ENCODE results near the gene ABCA7. TPM values are rescaled to one million over a fixed set of nuclear protein-coding genes. Genes with fewer than 3 reads are reported as not detected.

The ABCA7 gene
- total and polyA plus RNA-seq, 9 donors = 1.4 to 10.5 (median 2.5) TPM

GRCh38 chr19:1070931-1071791 is 31.3 kb downstream of the ABCA7 start:
- H3K9me3 ChIP-seq = no peaks in the 10 kb centered on the region
- WGBS, 3 donors = 1 to 10% (median 1%) methylated on average over 41 to 99 of the region's 99 CpGs
- no peak overlapping the region for H3K4me3 ChIP-seq
- peaks cover 20% of the 10 kb centered on the region for H3K27me3 ChIP-seq
- no peak overlapping the region for H3K27ac ChIP-seq
- no peak for TF ChIP-seq CTCF (IDR thresholded peaks at IDR 0.05)
- TF ChIP-seq EP300 (IDR thresholded peaks at IDR 0.05) = no peak
- no peaks in the 10 kb centered on the region for H3K36me3 ChIP-seq
- intact Hi-C loops (cut with DNase I) = no loop called here
- no peaks in the 10 kb centered on the region for H3K4me1 ChIP-seq (ENCODE audit: insufficient read depth)
- peak in 2 of 5 donors; percentile 36 to 49 for DNase-seq

- no peak for TF ChIP-seq EP300 (IDR thresholded peaks at IDR 0.05)
- no peak for TF ChIP-seq POLR2A (IDR thresholded peaks at IDR 0.05)
- no peak for TF ChIP-seq CTCF (IDR thresholded peaks at IDR 0.05)
- no peaks in the 10 kb centered on the region for H3K9me3 ChIP-seq
- no peaks in the 10 kb centered on the region for H3K36me3 ChIP-seq
- WGBS, 3 donors = 75 to 81% (median 80%) methylated on average over 11 of the region's 11 CpGs
- H3K4me1 ChIP-seq (ENCODE audit: insufficient read depth) = no peaks in the 10 kb centered on the region
- no peak for DNase-seq
- peaks cover 10% of the 10 kb centered on the region for H3K27me3 ChIP-seq
- intact Hi-C loops (cut with DNase I) = no loop called here
- H3K27ac ChIP-seq = no peak overlapping the region
- H3K4me3 ChIP-seq = no peak overlapping the region
These were observed 32.6 kb downstream of the ABCA7 start for GRCh38 chr19:1072371-1073015.

- Histone ChIP-seq H3K4me3 (no peak overlapping the region), H3K27me3 (peaks cover 8% of the 10 kb centered on the region), H3K4me1 (ENCODE audit: insufficient read depth) (no peaks in the 10 kb centered on the region), H3K36me3 (no peaks in the 10 kb centered on the region), H3K9me3 (no peaks in the 10 kb centered on the region), H3K27ac (no peak overlapping the region)
- peak in 1 of 5 donors; percentile 22 for DNase-seq
- intact Hi-C loops (cut with DNase I) = no loop called here
- 86 to 92% (median 89%) methylated on average over 30 of the region's 30 CpGs for WGBS, 3 donors
- TF ChIP-seq EP300 (IDR thresholded peaks at IDR 0.05) (no peak), POLR2A (IDR thresholded peaks at IDR 0.05) (no peak), CTCF (IDR thresholded peaks at IDR 0.05) (no peak)
These were observed 33.4 kb downstream of the ABCA7 start for GRCh38 chr19:1073063-1073955.

GRCh38 chr19:1073956-1074517 is 34.1 kb downstream of the ABCA7 start:
- Histone ChIP-seq H3K36me3 (no peaks in the 10 kb centered on the region), H3K9me3 (no peaks in the 10 kb centered on the region), H3K27me3 (peaks cover 5% of the 10 kb centered on the region), H3K4me1 (ENCODE audit: insufficient read depth) (no peaks in the 10 kb centered on the region), H3K27ac (no peak overlapping the region), H3K4me3 (no peak overlapping the region)
- DNase-seq = peak in 1 of 5 donors; percentile 24
- 76 to 86% (median 82%) methylated on average over 17 to 28 of the region's 28 CpGs for WGBS, 3 donors
- no peak for TF ChIP-seq CTCF (IDR thresholded peaks at IDR 0.05)
- no peak for TF ChIP-seq EP300 (IDR thresholded peaks at IDR 0.05)
- TF ChIP-seq POLR2A (IDR thresholded peaks at IDR 0.05) = no peak
- intact Hi-C loops (cut with DNase I) = no loop called here
